GM18861 (cell line): ENCODE data around the gene USP3.
A peak's percentile ranks its signal among the peaks of the same experiment; 100 is the strongest.

Source experiments
- ATAC-seq: cut with Tn5 transposase; IDR thresholded peaks from one replicate; pipeline ENCODE4 v1.9.1; 2021; ENCODE audit not compliant: unreplicated experiment

Gene USP3

DNA sequence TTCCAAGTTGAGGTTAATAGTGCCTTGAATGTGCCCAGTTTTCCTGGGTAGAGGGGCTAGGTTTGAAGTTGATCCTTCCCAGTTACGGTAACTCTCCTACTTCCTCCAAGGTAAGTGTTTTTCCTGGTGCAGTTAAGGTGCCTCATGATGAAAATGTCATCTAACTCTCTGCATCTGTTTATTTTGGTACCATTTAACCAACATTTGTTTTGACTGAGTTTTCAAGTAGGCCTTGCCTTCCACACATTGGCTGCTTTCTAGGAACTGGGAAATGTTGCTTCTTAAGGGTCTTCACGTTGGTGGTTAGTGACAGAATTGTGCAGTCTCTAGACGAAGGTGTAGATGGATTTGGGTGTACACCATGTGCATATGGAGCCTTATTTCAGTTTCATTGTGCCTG, 31.3 kb downstream of the USP3 start:
- ATAC-seq = no peak

DNA sequence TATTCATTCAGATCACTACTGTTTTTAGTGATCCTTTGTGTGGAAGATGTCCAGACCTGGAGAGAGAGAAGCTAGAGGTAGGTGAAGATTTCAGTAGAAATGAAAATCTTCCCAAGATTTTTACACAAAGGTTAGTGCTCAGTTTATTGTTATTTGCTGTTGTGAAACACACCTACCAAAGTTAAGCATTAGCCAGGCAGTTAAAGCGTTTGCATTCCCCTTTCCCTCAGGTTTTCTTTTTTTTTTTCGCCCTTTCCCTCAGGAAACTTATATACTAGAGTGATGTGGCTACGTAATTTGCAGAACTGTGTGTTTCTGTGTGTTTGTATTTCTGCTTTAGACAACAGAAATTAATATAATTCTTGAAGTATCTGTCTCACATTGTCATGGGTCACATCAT, 34.5 kb downstream of the USP3 start:
- ATAC-seq = no peak

DNA sequence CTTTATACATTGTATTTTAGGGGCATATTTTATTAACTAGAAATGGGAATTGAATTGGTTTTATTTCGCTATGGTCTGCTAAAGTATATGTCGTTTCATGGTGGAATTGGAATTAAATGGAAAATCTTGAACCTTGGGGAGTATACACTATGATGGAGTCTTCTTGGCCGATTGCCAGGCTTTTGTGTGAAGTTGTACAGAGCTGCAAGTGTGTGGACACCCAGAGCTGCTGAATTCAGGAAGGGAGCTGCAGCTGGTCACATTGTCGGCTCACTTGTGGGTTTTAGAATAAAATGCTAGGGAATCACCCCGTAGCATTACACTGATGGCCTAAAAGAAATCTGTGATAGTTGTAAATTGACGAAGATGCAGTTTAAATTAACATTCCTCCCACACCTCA, 35.1 kb downstream of the USP3 start:
- no peak for ATAC-seq

DNA sequence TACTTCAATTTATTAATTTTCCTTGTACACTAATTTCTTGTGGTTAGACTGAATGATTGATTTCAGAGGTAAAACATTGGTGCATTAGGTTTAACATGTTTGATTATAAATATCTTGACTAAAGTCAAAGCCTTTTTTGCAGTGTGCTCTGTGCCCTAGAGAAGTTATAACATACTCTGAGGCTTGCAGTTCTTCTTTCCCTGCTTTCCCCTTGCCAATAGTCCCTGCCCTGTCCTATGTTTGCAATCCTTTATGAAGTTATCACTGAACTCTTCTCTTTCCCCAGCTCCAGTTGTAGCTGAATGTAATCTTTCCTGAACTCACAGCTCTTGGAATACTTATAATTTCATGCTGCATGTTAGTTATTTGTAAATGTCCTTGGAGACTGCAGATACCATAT, 35.6 kb downstream of the USP3 start:
- no peak for ATAC-seq

DNA sequence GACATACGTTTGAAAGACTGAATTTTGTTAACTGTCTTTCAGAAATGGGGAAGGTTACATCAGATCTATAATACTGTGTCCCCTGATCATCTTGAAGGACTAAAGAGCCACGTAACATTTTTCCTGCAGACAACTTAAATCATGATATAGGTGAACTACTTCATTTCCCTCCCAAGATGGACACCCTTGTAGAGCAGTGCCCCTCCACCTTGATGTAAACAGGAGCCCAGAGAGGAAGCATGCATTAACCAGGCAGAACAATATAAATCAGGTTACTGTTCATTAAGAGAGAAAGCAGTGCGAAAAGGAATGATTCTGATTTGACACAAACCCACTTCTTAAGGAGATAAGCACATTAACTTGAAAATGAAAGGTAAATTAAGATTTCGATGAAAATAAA, 36.1 kb downstream of the USP3 start:
- ATAC-seq = no peak

DNA sequence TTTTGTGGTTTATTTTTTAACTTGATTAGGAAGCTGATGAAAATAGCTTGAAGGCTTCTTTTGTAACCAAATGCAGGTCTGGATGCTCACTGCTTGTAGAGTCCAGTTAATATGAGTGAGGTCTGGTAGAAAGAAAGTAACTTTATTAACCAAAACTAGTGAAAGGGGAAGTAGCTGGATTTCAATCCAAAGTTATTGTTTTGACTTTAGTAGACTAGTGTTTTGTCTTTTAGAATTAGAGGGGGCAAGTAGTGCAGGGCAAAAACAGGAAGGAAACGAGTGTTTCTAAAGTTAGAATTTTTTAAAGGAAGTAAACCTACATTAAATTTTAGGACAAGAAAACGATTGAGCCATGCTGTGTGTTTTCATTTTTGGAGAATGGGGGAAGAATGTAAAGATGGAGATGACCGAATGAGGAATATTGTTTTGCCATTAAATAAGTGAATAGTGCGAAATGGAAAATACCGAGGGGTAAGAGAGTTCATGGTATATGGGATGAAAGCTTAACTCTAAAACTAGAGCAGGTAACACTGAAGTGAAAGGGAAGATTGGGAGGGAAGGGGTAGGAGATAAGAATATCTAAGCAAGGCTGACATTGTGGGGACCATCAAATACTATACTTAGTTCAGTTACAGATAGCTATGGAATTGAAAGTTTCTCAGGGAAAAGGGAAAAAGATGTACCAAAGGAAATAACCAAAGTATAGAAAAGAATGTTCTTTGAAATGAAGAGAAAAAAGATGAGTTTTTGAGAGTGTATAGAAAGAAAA, 40.0 kb downstream of the USP3 start:
- peak; percentile 51 for ATAC-seq

DNA sequence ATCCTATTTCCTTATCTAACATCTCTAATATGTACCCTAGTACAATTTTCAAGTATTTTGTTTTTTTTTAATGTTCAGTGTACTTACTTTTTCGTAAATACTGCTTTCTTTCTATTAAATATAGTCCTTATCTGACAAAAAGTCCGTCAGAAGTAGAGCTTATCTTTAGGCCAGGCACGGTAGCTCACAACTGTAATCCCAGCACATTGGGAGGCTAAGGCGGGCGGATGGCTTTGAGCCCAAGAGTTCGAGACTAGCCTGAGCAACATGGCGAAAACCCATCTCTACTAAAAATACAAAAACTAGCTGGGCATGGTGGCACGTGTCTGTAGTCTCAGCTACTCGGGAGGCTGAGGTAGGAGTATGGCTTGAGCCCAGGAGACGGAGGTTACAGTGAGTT, 41.1 kb downstream of the USP3 start:
- no peak for ATAC-seq

DNA sequence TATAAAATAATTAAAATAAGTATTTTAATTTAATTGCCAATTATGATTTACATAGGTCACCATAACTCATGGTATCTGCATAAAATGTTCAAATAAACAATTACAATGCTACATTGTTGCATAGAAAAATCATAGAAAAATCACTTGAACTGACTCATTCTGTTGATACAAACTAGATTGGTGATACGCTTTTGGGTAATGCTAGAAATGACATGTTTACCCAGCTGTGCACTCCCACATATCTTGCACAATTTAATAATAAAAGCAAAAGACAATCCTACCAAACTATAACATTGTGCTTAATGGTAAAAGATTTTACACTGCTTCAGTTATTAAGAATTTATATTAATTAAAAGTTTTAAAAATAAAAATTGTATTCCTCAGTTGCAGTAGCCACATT, 47.0 kb downstream of the USP3 start:
- no peak for ATAC-seq

DNA sequence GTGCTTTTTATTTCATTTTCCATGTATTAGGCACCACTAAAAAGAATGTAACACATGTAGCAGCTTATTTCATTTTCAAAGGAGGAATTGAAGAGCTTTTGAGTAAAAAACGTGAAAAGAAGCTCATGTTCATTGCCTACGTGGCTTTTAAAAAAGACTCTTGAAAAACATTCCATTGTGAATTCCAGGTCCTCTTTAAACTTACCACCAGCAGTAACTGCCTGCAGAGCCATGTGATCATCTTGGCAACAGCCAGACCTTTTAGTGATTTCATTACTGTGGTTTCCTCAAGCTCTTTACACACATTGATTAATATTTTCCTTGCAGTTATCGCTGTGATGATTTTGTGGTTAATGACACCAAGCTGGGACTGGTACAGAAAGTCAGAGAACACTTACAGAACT, 49.0 kb downstream of the USP3 start:
- no peak for ATAC-seq

DNA sequence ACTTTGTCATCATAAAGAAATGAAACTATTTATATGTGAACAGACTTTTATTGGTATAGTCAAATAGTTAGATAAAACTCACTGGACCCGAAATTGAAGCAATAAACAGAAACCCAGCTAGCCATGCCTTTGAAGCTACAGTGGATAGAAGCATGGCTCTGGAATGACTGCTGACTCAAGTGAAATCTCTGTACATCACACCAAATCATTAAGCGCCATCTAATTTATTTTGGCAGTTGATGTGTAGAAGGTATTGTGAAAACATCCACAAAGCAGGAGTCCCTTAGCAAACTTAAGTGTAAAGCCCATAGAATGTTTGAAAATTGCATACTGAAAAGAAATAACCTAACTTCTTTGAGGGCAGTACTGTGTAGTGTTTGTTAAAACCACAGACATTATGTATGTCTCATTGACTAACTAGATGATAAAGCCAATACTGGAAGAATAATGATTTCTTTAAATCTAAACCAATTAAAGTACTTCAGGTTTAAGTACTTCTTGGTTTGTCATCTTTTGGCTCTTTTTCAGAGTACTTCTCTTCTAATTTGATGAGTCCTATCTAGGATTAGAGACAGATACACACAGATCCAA, 50.0 kb downstream of the USP3 start:
- ATAC-seq = no peak

DNA sequence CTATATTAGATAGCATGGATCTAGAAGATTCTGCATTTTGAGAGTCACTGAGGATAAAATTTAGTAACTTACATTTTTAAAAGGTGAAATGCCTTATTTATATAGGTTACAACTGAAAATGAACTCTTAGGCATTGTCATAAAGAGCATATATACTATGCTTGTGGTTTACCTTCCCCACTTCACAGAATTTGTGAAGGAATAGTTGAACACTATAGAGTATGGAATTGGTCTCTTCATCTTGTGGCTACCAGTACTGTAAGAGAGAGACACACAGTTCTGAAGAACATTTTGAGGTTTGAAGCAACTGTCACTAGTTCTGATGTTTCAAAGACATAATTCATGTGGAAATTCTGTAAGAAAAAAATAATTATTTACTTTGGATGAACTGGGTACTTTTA, 51.1 kb downstream of the USP3 start:
- ATAC-seq = no peak

DNA sequence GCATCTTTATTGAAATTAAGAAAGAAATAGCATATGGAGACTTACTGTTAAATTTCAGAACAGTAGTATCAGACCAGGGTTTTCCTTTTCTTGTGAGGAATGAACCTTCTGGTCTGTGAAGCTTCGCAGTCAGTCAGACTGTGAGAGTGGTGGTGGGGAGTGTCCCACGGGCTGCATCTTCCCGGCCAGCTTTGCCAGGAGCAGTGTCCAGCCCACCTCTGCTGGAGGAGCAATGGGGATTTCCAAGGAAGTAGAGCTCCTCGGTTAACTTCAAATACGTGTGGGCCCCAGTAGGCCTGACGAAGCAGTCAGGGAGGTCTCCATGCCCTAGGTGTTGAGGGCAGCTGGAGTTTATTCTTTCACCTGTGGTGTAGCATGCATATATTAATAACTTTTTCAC, 51.9 kb downstream of the USP3 start:
- ATAC-seq = no peak

DNA sequence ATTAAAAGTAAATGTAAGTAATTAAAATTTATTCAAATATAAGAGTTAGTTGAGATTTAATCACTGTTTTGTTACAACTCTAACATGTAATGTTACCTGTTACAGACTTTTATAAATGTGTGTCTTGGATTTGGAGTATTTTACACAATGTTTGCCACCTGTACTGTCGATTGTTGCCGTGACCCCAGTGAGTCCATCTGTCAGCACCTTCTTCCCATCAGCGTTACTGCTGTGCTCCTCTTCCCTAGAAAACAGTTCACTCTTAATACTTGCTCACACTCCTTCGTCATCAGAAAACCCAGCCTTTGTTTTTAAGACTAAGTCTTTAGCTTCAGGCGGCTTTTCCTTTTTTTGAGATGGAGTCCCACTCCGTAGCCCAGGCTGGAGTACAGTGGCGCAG, 52.3 kb downstream of the USP3 start:
- ATAC-seq = no peak

DNA sequence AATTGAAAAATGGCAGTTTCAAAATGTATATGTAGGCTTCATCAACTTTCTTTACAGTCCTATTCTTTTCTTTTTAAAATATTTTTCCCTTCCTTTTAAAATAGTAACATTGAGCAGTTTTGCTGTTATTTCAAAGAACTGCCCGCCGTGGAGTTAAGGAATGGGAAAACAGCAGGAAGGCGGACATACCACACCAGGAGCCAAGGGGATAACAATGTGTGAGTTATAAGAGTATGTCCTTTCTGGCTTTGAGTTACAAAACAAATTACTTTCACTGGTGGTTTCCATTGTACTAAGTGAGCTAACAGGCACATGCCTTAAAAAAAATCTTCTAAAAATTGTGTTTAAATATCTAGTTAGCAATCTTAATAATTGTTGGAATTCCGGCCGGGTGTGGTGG, 55.4 kb downstream of the USP3 start:
- ATAC-seq = no peak

DNA sequence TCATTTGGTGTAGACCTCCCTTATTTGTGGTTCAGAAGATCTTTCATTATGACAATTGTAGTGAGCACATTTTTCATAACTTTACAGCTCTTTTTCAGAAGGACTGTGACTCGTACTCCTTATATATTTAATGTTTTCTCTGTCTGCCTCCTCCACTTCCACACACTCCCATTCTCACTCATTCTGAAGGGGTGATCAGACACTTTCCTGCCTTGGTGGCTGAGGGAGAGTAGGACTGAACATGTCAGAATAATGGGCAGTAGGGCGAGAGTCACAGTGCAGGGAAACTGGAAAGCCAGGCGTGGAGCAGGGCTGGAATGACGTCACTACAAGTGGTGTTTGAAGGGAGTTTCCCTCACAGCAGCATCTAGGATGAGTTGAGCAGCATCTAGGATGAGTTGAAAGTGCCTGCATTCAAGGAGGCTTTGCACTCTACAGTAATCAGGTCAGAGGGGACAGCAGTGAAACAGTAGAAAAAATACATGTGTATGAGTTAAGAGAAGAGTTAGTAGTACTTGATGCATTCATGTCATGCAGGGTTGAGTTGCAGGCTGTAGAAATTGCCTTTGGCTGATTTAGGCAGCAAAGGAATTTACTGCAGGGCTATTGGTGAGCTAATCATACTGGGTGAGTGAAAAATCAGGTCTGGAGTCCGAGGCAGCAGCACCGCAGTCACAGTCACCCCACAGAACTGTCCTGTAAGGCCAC, 56.5 kb downstream of the USP3 start:
- ATAC-seq = no peak

DNA sequence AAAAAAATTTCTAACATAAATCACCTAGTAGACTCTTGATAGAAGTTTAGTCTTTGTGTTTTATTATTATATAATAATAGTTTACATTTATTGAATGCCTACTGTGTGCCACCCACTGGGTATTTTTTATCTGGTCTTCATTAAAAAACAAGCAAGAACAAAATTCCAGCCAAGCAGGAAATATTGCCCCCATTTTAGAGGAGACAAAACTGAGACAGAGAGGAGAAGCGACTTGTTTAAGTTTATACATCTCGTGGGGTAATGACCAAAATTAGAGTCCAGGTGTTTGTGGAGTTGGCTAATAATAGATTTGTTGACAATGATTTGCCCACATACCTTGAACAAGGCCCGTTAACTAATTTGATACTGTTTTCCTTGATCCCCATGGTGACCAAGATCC, 59.7 kb downstream of the USP3 start:
- no peak for ATAC-seq

DNA sequence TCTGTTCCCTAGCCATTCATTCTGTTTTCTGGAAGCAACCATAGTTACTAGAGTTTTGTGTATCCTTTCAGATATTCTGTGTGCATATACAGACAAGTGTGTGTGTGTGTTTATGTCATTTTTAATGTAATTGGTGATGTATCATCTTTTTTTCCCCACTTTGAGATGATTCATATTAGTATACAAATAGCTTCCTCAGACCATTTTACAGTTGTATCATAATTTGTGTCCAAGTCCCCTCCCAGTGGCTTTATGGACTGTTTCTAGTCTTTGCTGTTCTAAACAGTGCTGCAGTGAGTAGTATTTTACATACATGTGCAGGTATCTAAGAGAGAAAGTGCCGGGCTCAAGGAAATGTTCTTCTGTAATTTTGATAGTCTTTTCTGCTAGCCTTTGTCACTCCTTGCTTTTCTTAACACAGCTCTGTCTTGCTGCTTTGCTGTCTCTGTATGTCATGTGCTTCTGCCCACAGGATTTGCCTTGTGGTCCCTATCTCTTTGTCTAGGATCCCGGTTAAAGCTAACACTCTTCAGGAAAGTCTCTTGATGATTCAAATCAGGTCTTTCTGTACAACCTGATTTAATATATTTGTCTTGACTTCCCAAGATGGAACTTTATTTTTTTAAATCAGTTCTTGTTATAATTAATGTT, 61.3 kb downstream of the USP3 start:
- ATAC-seq = no peak

DNA sequence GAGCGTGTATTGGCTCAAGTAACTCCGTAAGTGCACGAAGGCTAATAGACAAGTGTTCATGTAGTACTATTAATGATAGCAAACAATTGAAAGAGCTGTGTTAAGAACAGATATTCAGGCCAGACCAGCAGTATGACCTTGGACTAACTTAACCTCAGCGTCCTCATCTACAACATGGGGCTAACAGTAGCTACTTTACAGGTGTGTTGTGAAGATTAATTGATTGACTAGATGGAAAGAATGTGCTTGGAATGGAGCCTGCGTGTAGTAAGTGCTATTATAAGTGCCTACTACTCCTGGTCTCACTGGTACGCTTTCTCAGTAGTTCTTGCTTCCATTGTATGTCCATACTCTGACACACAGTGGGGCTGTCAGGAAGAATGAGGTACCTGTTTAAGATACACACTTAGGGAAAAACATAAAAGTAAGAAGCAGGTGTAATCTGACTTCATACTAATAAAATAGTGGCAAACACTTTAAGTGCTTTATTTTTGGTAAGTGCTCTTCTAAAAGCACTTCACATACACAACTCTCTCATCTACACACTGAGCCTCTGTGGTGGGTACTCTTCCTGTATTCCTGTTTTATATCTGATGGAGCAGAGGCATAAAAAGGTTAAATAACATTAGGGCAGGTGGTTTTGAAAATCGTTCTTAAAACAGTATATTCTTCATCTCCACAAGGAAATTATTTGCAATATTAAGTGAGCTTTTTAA, 68.5 kb downstream of the USP3 start:
- no peak for ATAC-seq

DNA sequence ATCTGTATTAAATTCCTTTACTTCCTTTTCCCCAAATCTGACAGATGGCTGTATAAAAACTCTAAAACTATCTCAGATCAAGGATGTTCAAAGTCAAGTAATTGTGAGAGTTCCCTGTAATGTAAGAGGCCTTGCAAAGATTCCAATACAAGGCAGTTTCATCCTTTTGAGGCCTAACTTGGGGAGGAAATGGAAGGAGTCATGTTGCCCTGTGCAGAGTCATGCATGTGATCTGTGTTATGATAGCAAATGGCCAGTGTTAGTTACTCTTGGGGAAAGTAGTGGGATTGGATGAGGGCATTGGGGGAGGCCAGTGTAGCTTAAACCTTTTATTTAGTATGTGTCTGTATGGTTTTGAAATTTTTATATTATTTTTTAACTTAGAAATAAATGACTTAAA, 69.1 kb downstream of the USP3 start:
- no peak for ATAC-seq

DNA sequence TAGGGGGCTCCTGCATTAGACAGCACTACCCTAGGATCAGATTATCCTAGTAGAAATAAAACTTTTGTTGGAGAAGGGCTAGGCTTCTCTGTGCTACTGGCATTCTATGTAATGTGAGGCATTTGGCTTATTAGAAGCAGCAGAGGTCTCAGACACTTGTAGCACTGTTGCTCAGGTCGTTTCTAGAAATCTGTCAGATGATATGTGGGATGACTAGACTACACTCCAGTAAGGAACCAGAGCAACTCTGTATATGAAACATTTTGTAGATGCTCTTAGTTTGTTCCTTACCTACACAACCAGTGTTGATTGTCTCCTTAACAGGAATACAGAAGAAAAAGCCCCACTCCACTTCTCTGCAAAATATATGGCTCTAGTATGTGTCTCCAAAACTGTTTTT, 70.9 kb downstream of the USP3 start:
- no peak for ATAC-seq

DNA sequence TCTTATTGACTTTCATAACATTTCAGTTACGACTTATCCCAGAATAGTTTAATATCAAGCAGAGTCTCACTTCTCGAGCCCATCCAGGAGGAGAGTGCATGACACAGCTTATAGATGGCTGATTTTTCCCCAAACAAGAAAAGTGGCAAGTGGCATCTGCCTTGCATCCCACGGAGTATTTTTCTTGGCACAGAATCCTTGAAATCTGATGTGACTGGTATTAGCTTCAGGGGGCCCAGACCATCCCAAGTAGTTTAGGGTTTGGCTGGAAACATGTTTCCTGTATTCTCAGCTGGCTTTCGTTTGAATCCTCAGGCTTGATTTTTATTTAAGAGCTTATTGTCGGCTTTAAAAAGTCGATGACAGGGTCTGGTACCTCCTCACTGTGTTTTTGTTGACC, 72.0 kb downstream of the USP3 start:
- no peak for ATAC-seq
